GM21619 (cell line): Measurements from ENCODE around the gene AIFM2.

Experiments used
- ATAC-seq: cut with Tn5 transposase; IDR thresholded peaks from one replicate; pipeline ENCODE4 v1.9.1; 2021; ENCODE audit not compliant: unreplicated experiment

The AIFM2 gene

GRCh38 chr10:70146489-70147258, 14.0 kb upstream of the AIFM2 start, which contains the start of gene TYSND1:
TYSND1 (minus strand) TSS chr10:70146700; CDS start chr10:70146586, 114 bp downstream.
- peak; percentile 84 for ATAC-seq

GRCh38 chr10:70145666-70146488, 13.3 kb upstream of the AIFM2 start:
- peak; percentile 45 for ATAC-seq

GRCh38 chr10:70145166-70145665, 12.6 kb upstream of the AIFM2 start:
- peak; percentile 8 for ATAC-seq

- ATAC-seq: no peak
These were observed 11.9 kb upstream of the AIFM2 start for GRCh38 chr10:70144372-70145110.

- no peak for ATAC-seq
These were observed 9.9 kb upstream of the AIFM2 start for GRCh38 chr10:70142555-70142954.

GRCh38 chr10:70140297-70140696, 7.7 kb upstream of the AIFM2 start:
- no peak for ATAC-seq

GRCh38 chr10:70139997-70140250, 7.3 kb upstream of the AIFM2 start:
- no peak for ATAC-seq

- ATAC-seq: no peak
These were observed 6.7 kb upstream of the AIFM2 start for GRCh38 chr10:70139151-70139996.

- no peak for ATAC-seq
These were observed 5.6 kb upstream of the AIFM2 start for GRCh38 chr10:70137927-70138883.

GRCh38 chr10:70137135-70137534, 4.5 kb upstream of the AIFM2 start:
- ATAC-seq: no peak

GRCh38 chr10:70135684-70136083, 3.1 kb upstream of the AIFM2 start:
- no peak for ATAC-seq

- no peak for ATAC-seq
These were observed 2.4 kb upstream of the AIFM2 start for GRCh38 chr10:70135046-70135445.

GRCh38 chr10:70131560-70131937, 1.1 kb downstream of the AIFM2 start:
- ATAC-seq: no peak

GRCh38 chr10:70130878-70131559, 1.6 kb downstream of the AIFM2 start:
- ATAC-seq: no peak

GRCh38 chr10:70126700-70127395, 5.8 kb downstream of the AIFM2 start:
- no peak for ATAC-seq

GRCh38 chr10:70125918-70126552, 6.6 kb downstream of the AIFM2 start:
- ATAC-seq: no peak

- no peak for ATAC-seq
These were observed 7.7 kb downstream of the AIFM2 start for GRCh38 chr10:70124918-70125317.

- no peak for ATAC-seq
These were observed 8.2 kb downstream of the AIFM2 start for GRCh38 chr10:70124415-70124814.
